Inflammatory macrophage treated with lipopolysaccharide for 4 hours (primary cell): ENCODE measurements around the gene VTN.

Experiments used
- DNase-seq: peaks from one replicate; pipeline ENCODE4 v3.0.0-alpha.2; 2020

VTN gene

DNA sequence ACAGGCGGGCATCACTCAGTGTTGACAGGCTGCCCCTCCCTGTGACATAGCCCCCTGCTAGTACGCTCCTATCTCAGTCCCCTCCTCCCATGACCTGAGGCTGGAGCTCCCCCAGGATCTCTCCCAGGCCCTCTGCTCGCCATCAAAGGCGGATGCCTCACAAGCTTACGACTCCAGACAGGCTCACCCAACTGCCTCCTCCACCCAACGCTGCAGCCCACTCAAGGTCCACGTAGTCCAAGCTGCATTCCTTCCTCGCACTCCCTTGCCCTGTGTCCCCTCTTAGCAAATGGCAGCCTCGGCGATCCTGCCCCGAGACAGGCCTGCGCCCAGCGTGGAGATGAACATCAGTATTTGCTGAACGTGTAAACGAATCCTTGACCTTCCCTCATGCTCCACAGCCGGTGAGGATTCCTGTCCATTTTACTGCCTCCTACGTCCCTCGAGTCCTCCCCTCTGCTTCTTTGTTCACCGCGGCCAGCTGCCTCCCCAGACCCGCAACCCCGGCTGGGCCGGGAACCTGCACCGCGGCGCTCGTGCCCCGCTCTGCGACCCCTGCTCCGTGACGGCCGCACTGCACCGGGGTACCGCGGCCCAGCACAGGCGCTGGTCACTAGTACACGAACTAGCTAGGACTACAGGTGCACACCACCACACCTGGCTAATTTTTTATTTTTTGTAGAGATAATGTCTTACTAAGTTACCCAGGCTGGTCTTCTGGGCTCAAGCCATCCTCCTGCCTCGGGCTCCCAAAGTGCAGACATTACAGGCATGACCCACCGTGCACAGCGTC, 51.9 kb downstream of the VTN start:
- DNase-seq = no peak
